Esophagus (tissue), 2 donors: ENCODE data around the gene DNAH11. TPM values are rescaled to one million over a fixed set of nuclear protein-coding genes. Genes with fewer than 3 reads are reported as not detected.

Source experiments
- H3K27ac ChIP-seq, 2 donors: one replicate each; pipeline ENCODE4 v1.5.1; 2013; ENCODE audit warnings: low read depth in 2 of 2, mild to moderate bottlenecking in 2 of 2, inconsistent platforms in 1 of 2, low read length in 1 of 2, moderate library complexity in 1 of 2
- H3K27me3 ChIP-seq, 2 donors: one replicate each; pipeline ENCODE4 v1.6.1; 2013; ENCODE audit warnings: low read length in 2 of 2, control low read depth in 1 of 2, mild to moderate bottlenecking in 1 of 2; ENCODE audit not compliant: insufficient read depth in 2 of 2, control insufficient read depth in 1 of 2
- H3K36me3 ChIP-seq, 2 donors: one replicate each; pipeline ENCODE4 v1.6.1; 2013; ENCODE audit warnings: low read length in 1 of 2; ENCODE audit not compliant: control insufficient read depth in 2 of 2, insufficient read depth in 2 of 2
- H3K4me1 ChIP-seq, 2 donors: one replicate each; pipeline ENCODE4 v1.6.1; 2013; ENCODE audit warnings: low read length in 1 of 2; ENCODE audit not compliant: control insufficient read depth in 2 of 2, insufficient read depth in 2 of 2
- H3K4me3 ChIP-seq, 2 donors: one replicate each; pipeline ENCODE4 v1.5.1; 2013; ENCODE audit warnings: low read length in 2 of 2, mild to moderate bottlenecking in 2 of 2, low read depth in 1 of 2, moderate library complexity in 1 of 2
- H3K9me3 ChIP-seq, 2 donors: one replicate each; pipeline ENCODE4 v1.6.1; 2013; ENCODE audit warnings: mild to moderate bottlenecking in 2 of 2, low read depth in 1 of 2, low read length in 1 of 2, moderate library complexity in 1 of 2; ENCODE audit not compliant: control insufficient read depth in 2 of 2, insufficient read depth in 1 of 2
- WGBS, 2 donors: extraction: QIAGEN DNeasy Blood & Tissue Kit; methylation state at CpG; one replicate each; pipeline ENCODE4 v1.1.7; 2013; 5-methylcytosine and 5-hydroxymethylcytosine counted together
- polyA plus RNA-seq, 2 donors: library from polyadenylated mRNA; stranded (reverse); fragments of 200-250 nt; gene quantifications; one replicate each; pipeline ENCODE4 v1.2.3, GENCODE V29; 2013
- donor health status: healthy with polysubstance abuse.
- donor health status: Bipolar disorder and iron deficiency.

Gene DNAH11
- polyA plus RNA-seq, 2 donors, result 0.51 to 1.6 TPM

GRCh38 chr7:21640105-21640504 is 97.3 kb downstream of the DNAH11 start:
- no peak overlapping the region for H3K4me3 ChIP-seq
- 77 to 82% methylated on average over 2 of the region's 2 CpGs for WGBS, 2 donors
- no peaks in the 10 kb centered on the region for H3K9me3 ChIP-seq
- no peaks in the 10 kb centered on the region for H3K27me3 ChIP-seq
- H3K4me1 ChIP-seq, result no peaks in the 10 kb centered on the region
- H3K27ac ChIP-seq, result no peak overlapping the region
- H3K36me3 ChIP-seq, result no peaks in the 10 kb centered on the region

GRCh38 chr7:21641546-21641945 is 98.7 kb downstream of the DNAH11 start:
- Histone ChIP-seq H3K9me3 (no peaks in the 10 kb centered on the region), H3K36me3 (no peaks in the 10 kb centered on the region), H3K27me3 (no peaks in the 10 kb centered on the region), H3K4me1 (no peaks in the 10 kb centered on the region), H3K4me3 (no peak overlapping the region), H3K27ac (no peak overlapping the region)
- WGBS, 2 donors, result 75 to 85% methylated on average over 4 of the region's 4 CpGs

- 55% methylated on average over 4 of the region's 4 CpGs for WGBS, 2 donors
- H3K27ac ChIP-seq, result no peak overlapping the region
- H3K4me1 ChIP-seq, result no peaks in the 10 kb centered on the region
- H3K9me3 ChIP-seq, result no peaks in the 10 kb centered on the region
- H3K36me3 ChIP-seq, result no peaks in the 10 kb centered on the region
- H3K27me3 ChIP-seq, result no peaks in the 10 kb centered on the region
- no peak overlapping the region for H3K4me3 ChIP-seq
These were observed 99.6 kb downstream of the DNAH11 start for GRCh38 chr7:21642422-21642821.

GRCh38 chr7:21651697-21652096 is 108.9 kb downstream of the DNAH11 start:
- no peak overlapping the region for H3K4me3 ChIP-seq
- H3K27ac ChIP-seq, result no peak overlapping the region
- 31 to 55% methylated on average over 1 of the region's 1 CpG for WGBS, 2 donors
- no peaks in the 10 kb centered on the region for H3K27me3 ChIP-seq
- H3K9me3 ChIP-seq, result no peaks in the 10 kb centered on the region
- no peaks in the 10 kb centered on the region for H3K36me3 ChIP-seq
- H3K4me1 ChIP-seq, result no peaks in the 10 kb centered on the region

GRCh38 chr7:21653623-21654022 is 110.8 kb downstream of the DNAH11 start:
- WGBS, 2 donors, result 91 to 92% methylated on average over 4 of the region's 4 CpGs

GRCh38 chr7:21656081-21656480 is 113.2 kb downstream of the DNAH11 start:
- Histone ChIP-seq H3K4me3 (no peak overlapping the region), H3K9me3 (no peaks in the 10 kb centered on the region), H3K27ac (no peak overlapping the region), H3K36me3 (no peaks in the 10 kb centered on the region), H3K27me3 (no peaks in the 10 kb centered on the region), H3K4me1 (no peaks in the 10 kb centered on the region)
- 77 to 82% methylated on average over 5 of the region's 5 CpGs for WGBS, 2 donors

More at GRCh38 chr7:21653623-21654022, 110.8 kb downstream of the DNAH11 start:
- no peak overlapping the region for H3K4me3 ChIP-seq
- H3K4me1 ChIP-seq, result no peaks in the 10 kb centered on the region
- no peak overlapping the region for H3K27ac ChIP-seq
- H3K9me3 ChIP-seq, result no peaks in the 10 kb centered on the region
- no peaks in the 10 kb centered on the region for H3K27me3 ChIP-seq
- no peaks in the 10 kb centered on the region for H3K36me3 ChIP-seq

GRCh38 chr7:21656796-21657195 is 114.0 kb downstream of the DNAH11 start:
- no peaks in the 10 kb centered on the region for H3K9me3 ChIP-seq
- 72 to 78% methylated on average over 2 of the region's 2 CpGs for WGBS, 2 donors

GRCh38 chr7:21670496-21670895 is 127.7 kb downstream of the DNAH11 start:
- H3K27ac ChIP-seq, result no peak overlapping the region
- H3K4me3 ChIP-seq, result no peak overlapping the region
- no peaks in the 10 kb centered on the region for H3K9me3 ChIP-seq
- no peaks in the 10 kb centered on the region for H3K36me3 ChIP-seq
- WGBS, 2 donors, result 74 to 87% methylated on average over 3 of the region's 3 CpGs
- no peaks in the 10 kb centered on the region for H3K4me1 ChIP-seq
- H3K27me3 ChIP-seq, result no peaks in the 10 kb centered on the region

More at GRCh38 chr7:21656796-21657195, 114.0 kb downstream of the DNAH11 start:
- no peaks in the 10 kb centered on the region for H3K4me1 ChIP-seq
- no peak overlapping the region for H3K27ac ChIP-seq
- H3K27me3 ChIP-seq, result no peaks in the 10 kb centered on the region
- H3K36me3 ChIP-seq, result no peaks in the 10 kb centered on the region
- H3K4me3 ChIP-seq, result no peak overlapping the region

GRCh38 chr7:21671859-21672258 is 129.0 kb downstream of the DNAH11 start:
- Histone ChIP-seq H3K4me3 (no peak overlapping the region), H3K36me3 (no peaks in the 10 kb centered on the region), H3K4me1 (no peaks in the 10 kb centered on the region), H3K27me3 (no peaks in the 10 kb centered on the region), H3K27ac (no peak overlapping the region), H3K9me3 (no peaks in the 10 kb centered on the region)
- 63 to 72% methylated on average over 3 of the region's 3 CpGs for WGBS, 2 donors

GRCh38 chr7:21675255-21675654 is 132.4 kb downstream of the DNAH11 start:
- Histone ChIP-seq H3K36me3 (no peaks in the 10 kb centered on the region), H3K9me3 (no peaks in the 10 kb centered on the region), H3K4me1 (no peaks in the 10 kb centered on the region), H3K27ac (no peak overlapping the region), H3K27me3 (no peaks in the 10 kb centered on the region), H3K4me3 (no peak overlapping the region)
- WGBS, 2 donors, result 52 to 53% methylated on average over 3 of the region's 3 CpGs
